ENCODE measurements around the gene ANKRD28. TPM values are rescaled to one million over a fixed set of nuclear protein-coding genes. Genes with fewer than 3 reads are reported as not detected.

The ANKRD28 gene
- polyA plus RNA-seq, 3 donors, result 34.7 to 52.3 (median 45.9) TPM

- DNase-seq, result peak; percentile 27
These were observed 8.0 kb upstream of the ANKRD28 start for GRCh38 chr3:15805756-15806266.

- no peak for DNase-seq
These were observed 6.8 kb upstream of the ANKRD28 start for GRCh38 chr3:15804553-15805095.

- no peak for DNase-seq
These were observed 6.1 kb upstream of the ANKRD28 start for GRCh38 chr3:15803921-15804320.

- DNase-seq, result no peak
These were observed 3.5 kb upstream of the ANKRD28 start for GRCh38 chr3:15801298-15801697.

GRCh38 chr3:15800780-15801179 is 3.0 kb upstream of the ANKRD28 start:
- no peak for DNase-seq

- DNase-seq, result no peak
These were observed 2.5 kb upstream of the ANKRD28 start for GRCh38 chr3:15800327-15800726.

- DNase-seq, result no peak
These were observed 910 bp upstream of the ANKRD28 start for GRCh38 chr3:15798533-15799245.

GRCh38 chr3:15796771-15797641 is 773 bp downstream of the ANKRD28 start:
- DNase-seq, result no peak

- peak; percentile 19 for DNase-seq
These were observed 1.4 kb downstream of the ANKRD28 start for GRCh38 chr3:15796331-15796730.

- DNase-seq, result no peak
These were observed 2.0 kb downstream of the ANKRD28 start for GRCh38 chr3:15795651-15796308.

GRCh38 chr3:15794842-15795650 is 2.7 kb downstream of the ANKRD28 start:
- no peak for DNase-seq

GRCh38 chr3:15794303-15794771 is 3.4 kb downstream of the ANKRD28 start:
- no peak for DNase-seq

GRCh38 chr3:15791525-15791924 is 6.3 kb downstream of the ANKRD28 start:
- DNase-seq, result no peak

GRCh38 chr3:15787941-15788340 is 9.8 kb downstream of the ANKRD28 start:
- DNase-seq, result no peak

- no peak for DNase-seq
These were observed 10.3 kb downstream of the ANKRD28 start for GRCh38 chr3:15787526-15787925.

GRCh38 chr3:15783361-15783969 is 14.3 kb downstream of the ANKRD28 start:
- no peak for DNase-seq

GRCh38 chr3:15782429-15782828 is 15.3 kb downstream of the ANKRD28 start:
- DNase-seq, result no peak

- DNase-seq, result no peak
These were observed 16.0 kb downstream of the ANKRD28 start for GRCh38 chr3:15781637-15782402.

- DNase-seq, result no peak
These were observed 16.6 kb downstream of the ANKRD28 start for GRCh38 chr3:15781131-15781530.

GRCh38 chr3:15779111-15779510 is 18.7 kb downstream of the ANKRD28 start:
- no peak for DNase-seq

Data from renal pelvis (tissue), 4 donors.